Loucy (cell line): ENCODE data around the gene SELENOH.

Experiments used
- H2AFZ ChIP-seq: fragments of 200-600 bp; sonication (generic); 2 replicates; pipeline ENCODE4 v1.6.0; 2016; ENCODE audit warnings: antibody characterized with exemption, mild to moderate bottlenecking, low read length, moderate library complexity
- H3F3A ChIP-seq: fragments of 200-600 bp; 2 replicates; pipeline ENCODE4 v1.6.0; 2016; ENCODE audit warnings: antibody characterized with exemption, low read depth, mild to moderate bottlenecking
- H3K27me3 ChIP-seq: fragments of 200-600 bp; sonication (generic); 2 replicates; pipeline ENCODE4 v1.6.1; 2014; ENCODE audit warnings: low read length, mild to moderate bottlenecking; ENCODE audit not compliant: insufficient read depth, poor library complexity, severe bottlenecking
- H3K36me3 ChIP-seq: fragments of 200-600 bp; sonication (generic); 2 replicates; pipeline ENCODE4 v1.6.1; 2016; ENCODE audit warnings: low read length; ENCODE audit not compliant: insufficient read depth
- H3K4me1 ChIP-seq: fragments of 200-600 bp; sonication (generic); 2 replicates; pipeline ENCODE4 v1.5.1; 2014; ENCODE audit warnings: low read length, mild to moderate bottlenecking; ENCODE audit not compliant: insufficient read depth, poor library complexity, severe bottlenecking
- H3K4me2 ChIP-seq: fragments of 200-600 bp; sonication (generic); 2 replicates; pipeline ENCODE4 v1.6.0; 2014; ENCODE audit warnings: antibody characterized with exemption, low read length, low read depth, mild to moderate bottlenecking; ENCODE audit not compliant: poor library complexity, severe bottlenecking
- H3K4me3 ChIP-seq: fragments of 200-600 bp; sonication (generic); 2 replicates; pipeline ENCODE4 v1.5.1; 2014; ENCODE audit warnings: low read length, mild to moderate bottlenecking, mixed read lengths; ENCODE audit not compliant: poor library complexity, severe bottlenecking
- H3K79me2 ChIP-seq: fragments of 200-600 bp; sonication (generic); 2 replicates; pipeline ENCODE4 v1.6.1; 2014; ENCODE audit warnings: low read length; ENCODE audit not compliant: insufficient read depth
- H3K9ac ChIP-seq: fragments of 200-600 bp; sonication (generic); 2 replicates; pipeline ENCODE4 v1.6.0; 2014; ENCODE audit warnings: mild to moderate bottlenecking, low read depth, low read length, moderate library complexity; ENCODE audit not compliant: poor library complexity, severe bottlenecking
- H3K9me2 ChIP-seq: fragments of 200-600 bp; sonication (generic); replicated peaks from 2 replicates; pipeline ENCODE4 v1.6.1; 2016; ENCODE audit warnings: low read depth, low read length, mixed read lengths
- H3K9me3 ChIP-seq: fragments of 200-600 bp; sonication (generic); 2 replicates; pipeline ENCODE4 v1.6.1; 2014; ENCODE audit warnings: mild to moderate bottlenecking, antibody characterized with exemption, low read length, low read depth; ENCODE audit not compliant: insufficient read depth
- H4K20me1 ChIP-seq: fragments of 200-600 bp; sonication (generic); 2 replicates; pipeline ENCODE4 v1.6.0; 2014; ENCODE audit warnings: antibody characterized with exemption, low read length, mild to moderate bottlenecking; ENCODE audit not compliant: insufficient read depth, poor library complexity, severe bottlenecking
- CTCF ChIP-seq: fragments of 200-600 bp; sonication (generic); conservative IDR thresholded peaks from 2 replicates; pipeline ENCODE4 v1.5.1; 2014; ENCODE audit warnings: mild to moderate bottlenecking, antibody characterized with exemption, low read length
- EZH2phosphoT487 ChIP-seq: fragments of 200-600 bp; IDR thresholded peaks from 2 replicates; pipeline ENCODE4 v1.6.1; 2018; ENCODE audit warnings: antibody characterized with exemption, mild to moderate bottlenecking, moderate library complexity, borderline replicate concordance

Gene SELENOH

DNA sequence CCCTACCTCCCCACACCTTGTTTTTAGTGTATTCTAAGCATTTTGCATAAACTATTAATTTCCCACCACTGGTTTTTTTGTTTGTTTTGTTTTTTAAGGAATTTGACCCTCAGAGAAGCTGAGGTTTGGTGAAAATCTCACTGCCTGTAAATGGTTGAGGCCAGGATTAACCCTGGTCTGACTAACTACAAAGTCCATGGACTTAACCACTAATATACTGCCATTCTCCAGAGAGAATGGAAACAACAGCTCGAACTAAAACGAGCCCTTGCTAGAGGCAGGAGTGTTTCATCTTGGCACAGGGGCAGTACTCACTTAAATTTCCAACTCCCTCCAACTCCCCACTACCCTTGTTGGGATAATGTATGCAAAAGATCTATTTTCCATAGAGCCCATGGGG is 23.3 kb downstream of the SELENOH start:
- Histone ChIP-seq H2AFZ (no peak overlapping the region), H3K9me2 (no peaks in the 10 kb centered on the region), H3K36me3 (no peaks in the 10 kb centered on the region), H3K79me2 (no peaks in the 10 kb centered on the region; the same call in none of the 2 replicates), H3K9me3 (no peaks in the 10 kb centered on the region), H3K4me3 (peak overlapping the region; percentile 58), H3K9ac (peak overlapping the region; percentile 17), H3F3A (no peaks in the 10 kb centered on the region), H3K4me2 (peak overlapping the region; percentile 59), H3K4me1 (peaks cover 9% of the 10 kb centered on the region), H3K27me3 (no peaks in the 10 kb centered on the region), H4K20me1 (no peaks in the 10 kb centered on the region)
- TF ChIP-seq CTCF, result no peak
- TF ChIP-seq EZH2phosphoT487, result no peak

- Histone ChIP-seq H3K4me2 (peak overlapping the region; percentile 17), H4K20me1 (no peaks in the 10 kb centered on the region), H3K36me3 (no peaks in the 10 kb centered on the region), H3K4me3 (peak overlapping the region; percentile 10), H3K27me3 (no peaks in the 10 kb centered on the region), H3K9me3 (no peaks in the 10 kb centered on the region), H2AFZ (no peak overlapping the region), H3K79me2 (no peaks in the 10 kb centered on the region; the same call in none of the 2 replicates), H3K4me1 (peaks cover 9% of the 10 kb centered on the region), H3K9ac (peak overlapping the region; percentile 17), H3F3A (no peaks in the 10 kb centered on the region), H3K9me2 (no peaks in the 10 kb centered on the region)
- no peak for TF ChIP-seq EZH2phosphoT487
- no peak for TF ChIP-seq CTCF
Measured at GRCh38 chr11:57764972-57765371, 23.7 kb downstream of the SELENOH start.

DNA sequence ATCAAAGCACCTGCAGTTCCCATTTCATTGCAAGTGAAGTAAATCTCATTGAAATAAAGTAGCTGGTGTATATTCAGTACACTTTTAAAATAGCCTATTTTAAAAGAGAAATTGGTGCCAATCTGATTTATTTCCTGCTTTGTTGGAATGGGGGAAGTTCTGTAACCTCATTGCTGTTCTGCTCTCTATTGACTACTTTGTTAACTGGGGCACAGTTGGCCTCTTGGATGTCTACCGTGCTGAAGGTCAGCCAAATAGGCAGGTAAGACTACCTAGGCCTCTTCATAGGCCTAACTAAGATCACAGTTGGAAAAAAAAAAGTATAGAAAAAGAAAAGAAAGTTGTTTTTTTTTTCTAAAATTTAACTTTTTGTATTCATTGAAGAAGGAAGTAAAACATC is 29.5 kb downstream of the SELENOH start:
- no peaks in the 10 kb centered on the region for H3K79me2 ChIP-seq
- H3K9ac ChIP-seq, result no peak overlapping the region
- TF ChIP-seq EZH2phosphoT487, result no peak
- no peak for TF ChIP-seq CTCF
- H3K4me1 ChIP-seq, result peaks cover 11% of the 10 kb centered on the region
- H3K27me3 ChIP-seq, result no peaks in the 10 kb centered on the region
- H3K4me2 ChIP-seq, result no peak overlapping the region
- no peaks in the 10 kb centered on the region for H4K20me1 ChIP-seq
- H3K4me3 ChIP-seq, result no peak overlapping the region
- no peaks in the 10 kb centered on the region for H3K9me2 ChIP-seq
- H3K36me3 ChIP-seq, result no peaks in the 10 kb centered on the region
- H2AFZ ChIP-seq, result no peak overlapping the region
- no peaks in the 10 kb centered on the region for H3K9me3 ChIP-seq
- H3F3A ChIP-seq, result no peaks in the 10 kb centered on the region
